GM15510 (cell line): Measurements from ENCODE around the gene MTMR10.

Experiments used
- POLR2A ChIP-seq: IDR thresholded peaks from 3 replicates; pipeline ENCODE4 v1.6.1; 2011; ENCODE audit warnings: borderline replicate concordance; ENCODE audit not compliant: insufficient read length; ENCODE audit errors: extremely low read depth

Gene MTMR10

GRCh38 chr15:30990446-30991254, 778 bp downstream of the MTMR10 start:
- TF ChIP-seq POLR2A: no peak

- TF ChIP-seq POLR2A: no peak
These were observed 1.4 kb downstream of the MTMR10 start for GRCh38 chr15:30990036-30990435.

- TF ChIP-seq POLR2A: no peak
These were observed 6.3 kb downstream of the MTMR10 start for GRCh38 chr15:30985081-30985531.

- TF ChIP-seq POLR2A: no peak
These were observed 6.9 kb downstream of the MTMR10 start for GRCh38 chr15:30984542-30984941.

GRCh38 chr15:30984118-30984517, 7.3 kb downstream of the MTMR10 start:
- TF ChIP-seq POLR2A: no peak

GRCh38 chr15:30979457-30979856, 12.0 kb downstream of the MTMR10 start:
- TF ChIP-seq POLR2A: no peak

GRCh38 chr15:30978328-30978727, 13.1 kb downstream of the MTMR10 start:
- TF ChIP-seq POLR2A: no peak

GRCh38 chr15:30974112-30974511, 17.3 kb downstream of the MTMR10 start:
- no peak for TF ChIP-seq POLR2A

- TF ChIP-seq POLR2A: no peak
These were observed 18.0 kb downstream of the MTMR10 start for GRCh38 chr15:30973379-30973778.

GRCh38 chr15:30969724-30970123, 21.7 kb downstream of the MTMR10 start:
- TF ChIP-seq POLR2A: no peak

- no peak for TF ChIP-seq POLR2A
These were observed 27.7 kb downstream of the MTMR10 start for GRCh38 chr15:30963681-30964080.

- no peak for TF ChIP-seq POLR2A
These were observed 28.8 kb downstream of the MTMR10 start for GRCh38 chr15:30962659-30963058.

GRCh38 chr15:30962079-30962478, 29.3 kb downstream of the MTMR10 start:
- TF ChIP-seq POLR2A: no peak

- TF ChIP-seq POLR2A: no peak
These were observed 33.2 kb downstream of the MTMR10 start for GRCh38 chr15:30958219-30958618.

- TF ChIP-seq POLR2A: no peak
These were observed 35.0 kb downstream of the MTMR10 start for GRCh38 chr15:30956216-30957124.
